Stimulated activated CD8-positive, alpha-beta memory T cell treated with anti-CD3 and anti-CD28 coated beads, Interleukin-15, amount 100 ng/mL, for 4 hours (primary cell): ENCODE data around the gene IQCB1.
"Not testable (repeated sequence)": the region's sequence is repeated elsewhere in the genome, so short reads cannot be mapped to it uniquely, and the experiment has no call there.

ENCODE experiments used
- DNase-seq, 2 donors: peaks; one replicate each; pipeline ENCODE4 v3.0.0-alpha.2; 2020; ENCODE audit warnings: low read depth in 2 of 2

IQCB1 gene, protein sequence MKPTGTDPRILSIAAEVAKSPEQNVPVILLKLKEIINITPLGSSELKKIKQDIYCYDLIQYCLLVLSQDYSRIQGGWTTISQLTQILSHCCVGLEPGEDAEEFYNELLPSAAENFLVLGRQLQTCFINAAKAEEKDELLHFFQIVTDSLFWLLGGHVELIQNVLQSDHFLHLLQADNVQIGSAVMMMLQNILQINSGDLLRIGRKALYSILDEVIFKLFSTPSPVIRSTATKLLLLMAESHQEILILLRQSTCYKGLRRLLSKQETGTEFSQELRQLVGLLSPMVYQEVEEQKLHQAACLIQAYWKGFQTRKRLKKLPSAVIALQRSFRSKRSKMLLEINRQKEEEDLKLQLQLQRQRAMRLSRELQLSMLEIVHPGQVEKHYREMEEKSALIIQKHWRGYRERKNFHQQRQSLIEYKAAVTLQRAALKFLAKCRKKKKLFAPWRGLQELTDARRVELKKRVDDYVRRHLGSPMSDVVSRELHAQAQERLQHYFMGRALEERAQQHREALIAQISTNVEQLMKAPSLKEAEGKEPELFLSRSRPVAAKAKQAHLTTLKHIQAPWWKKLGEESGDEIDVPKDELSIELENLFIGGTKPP

DNA sequence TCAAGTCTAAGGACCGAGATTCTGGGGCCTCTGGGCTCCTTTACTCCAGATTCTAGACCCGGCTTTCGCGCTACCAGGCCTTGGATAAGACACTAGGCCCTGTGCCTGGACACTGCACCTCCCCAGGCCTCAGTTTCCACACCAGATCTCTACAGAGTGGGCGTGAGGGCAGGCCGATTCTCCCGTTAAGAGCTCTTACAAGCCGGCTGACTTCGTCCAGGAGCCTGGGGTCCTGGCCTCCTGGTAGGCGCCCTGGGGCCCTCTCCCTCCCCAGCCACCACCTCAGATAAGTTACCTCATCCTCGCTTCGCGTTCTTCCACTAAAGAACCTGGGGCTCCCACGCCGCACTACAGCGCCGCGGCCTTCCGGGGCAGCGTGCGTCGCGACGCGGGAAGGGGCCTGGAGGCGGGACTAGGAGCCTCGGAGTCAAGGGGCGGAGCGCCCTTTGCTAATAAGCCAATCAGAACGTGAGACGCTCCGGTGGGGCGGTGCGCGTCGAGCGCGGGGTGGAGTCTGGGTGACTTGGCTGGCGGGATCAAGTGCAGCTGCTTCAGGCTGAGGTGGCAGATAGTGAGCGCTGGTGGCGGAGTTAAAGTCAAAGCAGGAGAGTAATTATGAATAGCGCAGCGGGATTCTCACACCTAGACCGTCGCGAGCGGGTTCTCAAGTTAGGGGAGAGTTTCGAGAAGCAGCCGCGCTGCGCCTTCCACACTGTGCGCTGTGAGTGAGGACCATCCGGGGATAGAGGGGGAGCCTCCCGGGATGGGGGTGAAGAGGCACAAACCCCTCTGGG, at the start of gene IQCB1, which contains the start of gene EAF2:
Gene IQCB1 (minus strand): TSS at position 390 of the 794 bp plus-strand sequence. CDS start 6,100 bp downstream, outside the sequence.
Gene EAF2 (plus strand): TSS at position 539 of the 794 bp plus-strand sequence. CDS start 77 bp downstream, at position 616.
- peak; percentile 88 for DNase-seq

DNA sequence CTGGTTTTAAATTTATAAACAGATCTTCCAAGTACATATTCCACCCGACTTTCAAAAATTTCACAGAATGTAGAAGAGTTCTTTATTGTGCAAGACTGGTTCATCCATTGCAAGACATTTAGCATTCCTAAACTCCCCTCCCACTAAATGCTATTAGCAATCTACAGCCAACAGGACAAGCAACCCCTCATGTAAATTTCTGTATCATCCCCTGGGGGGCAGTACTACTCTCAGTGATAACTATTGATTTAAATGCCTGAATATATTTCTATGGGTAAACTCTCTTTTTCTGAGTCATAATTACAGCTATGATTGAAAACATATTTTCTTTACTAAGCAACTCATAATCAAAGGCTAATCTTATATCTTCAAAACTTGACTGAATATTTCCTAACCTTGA, 48.6 kb upstream of the IQCB1 start:
- no peak for DNase-seq

DNA sequence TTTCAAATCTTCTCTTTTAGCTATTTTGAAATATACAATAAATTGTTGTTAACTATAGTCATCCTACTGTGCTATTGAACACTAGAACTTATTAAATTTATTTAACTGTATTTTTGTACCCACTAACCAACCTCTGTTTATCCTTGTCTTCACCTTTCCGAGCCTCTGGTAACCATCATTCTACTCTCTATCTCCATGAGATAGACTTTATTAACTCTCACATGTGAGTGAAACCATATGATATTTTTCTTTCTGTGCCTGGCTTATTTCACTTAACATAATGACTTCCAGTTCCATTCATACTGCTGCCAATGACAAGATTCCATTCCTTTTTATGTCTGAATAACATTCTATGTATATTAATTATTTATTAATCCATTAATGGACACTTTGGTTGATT, 43.6 kb upstream of the IQCB1 start:
- DNase-seq = no peak

DNA sequence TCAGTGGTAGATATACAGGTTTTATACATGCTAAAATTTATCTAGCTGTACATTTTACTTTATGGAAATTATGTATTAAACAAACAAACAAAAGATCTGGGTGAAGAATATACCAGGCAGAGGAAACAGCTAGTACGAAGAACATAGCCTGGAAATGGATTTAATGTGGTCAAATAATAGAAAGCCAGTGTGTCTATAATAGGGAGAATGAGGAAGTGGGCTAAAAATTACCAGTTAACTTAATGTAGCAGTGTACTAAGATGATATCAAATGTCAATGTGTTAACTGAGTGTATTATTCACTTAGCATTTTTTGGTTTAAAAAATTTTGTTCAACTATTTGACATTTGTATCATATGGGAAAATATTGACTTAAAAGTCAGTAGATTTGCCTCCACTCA, 36.6 kb upstream of the IQCB1 start:
- DNase-seq = no peak

DNA sequence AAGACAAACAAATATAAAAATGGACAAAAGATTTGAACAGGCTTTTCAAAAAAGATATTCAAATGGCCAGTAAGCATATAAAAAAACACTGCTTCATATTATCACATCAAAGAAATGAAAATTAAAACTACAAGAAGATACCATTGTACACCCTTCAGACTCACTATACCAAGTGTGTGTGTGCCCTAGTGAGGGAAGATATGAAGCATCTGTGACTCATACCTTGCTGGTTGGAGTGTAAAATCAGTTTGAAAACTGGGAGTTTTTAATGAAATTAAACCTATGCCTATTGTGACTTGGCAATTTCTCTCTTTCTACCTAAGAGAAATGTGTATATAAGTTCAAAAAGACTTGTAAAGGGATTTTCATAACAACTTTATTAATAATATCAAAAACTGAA, 35.9 kb upstream of the IQCB1 start:
- no peak for DNase-seq

DNA sequence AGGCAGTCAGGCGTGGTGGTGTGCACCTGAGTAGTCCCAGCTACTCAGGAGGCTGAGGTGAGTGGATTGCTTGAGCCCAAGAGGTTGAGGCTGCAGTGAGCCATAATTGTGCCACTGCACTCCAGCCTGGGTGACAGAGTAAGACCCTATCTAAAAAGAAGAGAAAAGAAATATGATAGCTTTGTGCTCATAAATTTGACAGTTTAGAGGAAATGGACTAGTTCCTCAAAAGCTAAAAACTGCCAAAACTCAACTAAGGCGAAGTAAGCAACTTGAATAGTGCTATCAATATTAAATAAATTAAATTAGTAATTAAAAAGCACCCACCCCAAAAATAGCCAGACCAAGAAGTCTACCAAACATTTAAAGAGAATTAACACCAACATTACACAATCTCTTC, 34.9 kb upstream of the IQCB1 start:
- DNase-seq = no peak

DNA sequence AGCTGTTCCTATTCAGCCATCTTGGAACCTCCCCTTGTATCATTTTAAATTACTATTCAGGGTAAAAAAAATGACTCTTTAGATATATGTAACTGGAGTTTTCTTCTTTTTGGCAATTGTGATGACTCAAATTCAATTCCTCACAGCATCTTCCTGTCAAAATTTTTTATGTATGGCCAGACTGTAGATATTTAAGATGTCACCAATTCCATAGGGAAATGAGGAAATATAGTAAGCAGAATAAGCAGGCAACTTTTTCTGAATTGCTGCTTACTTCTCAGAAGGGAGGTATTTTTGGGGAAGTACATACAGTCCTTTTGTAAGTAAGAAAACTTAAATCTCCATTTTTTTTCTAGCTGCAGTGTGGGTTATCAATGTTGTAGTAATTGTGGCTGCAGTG, 28.9 kb upstream of the IQCB1 start:
- DNase-seq = no peak

DNA sequence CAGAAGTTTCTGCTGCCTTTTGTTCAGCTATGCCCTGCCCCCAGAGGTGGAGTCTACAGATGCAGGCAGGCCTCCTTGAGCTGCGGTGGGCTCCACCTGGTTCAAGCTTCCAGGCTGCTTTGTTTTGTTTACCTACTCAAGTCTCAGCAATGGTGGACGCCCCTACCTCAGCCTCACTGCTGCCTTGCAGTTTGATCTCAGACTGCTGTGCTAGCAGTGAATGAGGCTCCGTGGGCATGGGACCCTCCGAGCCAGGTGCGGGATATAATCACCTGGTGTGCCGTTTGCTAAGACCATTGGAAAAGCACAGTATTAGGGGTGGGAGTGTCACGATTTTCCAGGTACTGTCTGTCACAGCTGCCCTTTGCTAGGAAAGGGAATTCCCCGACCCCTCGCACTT, 28.4 kb upstream of the IQCB1 start:
- DNase-seq = not testable (repeated sequence)

DNA sequence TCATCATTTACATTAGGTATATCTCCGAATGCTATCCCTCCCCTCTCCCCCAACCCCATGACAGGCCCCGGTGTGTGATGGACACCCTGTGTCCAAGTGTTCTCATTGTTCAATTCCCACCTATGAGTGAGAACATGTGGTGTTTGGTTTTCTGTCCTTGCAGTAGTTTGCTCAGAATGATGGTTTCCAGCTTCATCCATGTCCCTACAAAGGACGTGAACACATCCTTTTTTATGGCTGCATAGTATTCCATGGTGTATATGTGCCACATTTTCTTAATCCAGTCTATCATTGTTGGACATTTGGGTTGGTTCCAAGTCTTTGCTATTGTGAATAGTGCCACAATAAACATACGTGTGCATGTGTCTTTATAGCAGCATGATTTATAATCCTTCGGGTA, 22.9 kb upstream of the IQCB1 start:
- DNase-seq = not testable (repeated sequence)

DNA sequence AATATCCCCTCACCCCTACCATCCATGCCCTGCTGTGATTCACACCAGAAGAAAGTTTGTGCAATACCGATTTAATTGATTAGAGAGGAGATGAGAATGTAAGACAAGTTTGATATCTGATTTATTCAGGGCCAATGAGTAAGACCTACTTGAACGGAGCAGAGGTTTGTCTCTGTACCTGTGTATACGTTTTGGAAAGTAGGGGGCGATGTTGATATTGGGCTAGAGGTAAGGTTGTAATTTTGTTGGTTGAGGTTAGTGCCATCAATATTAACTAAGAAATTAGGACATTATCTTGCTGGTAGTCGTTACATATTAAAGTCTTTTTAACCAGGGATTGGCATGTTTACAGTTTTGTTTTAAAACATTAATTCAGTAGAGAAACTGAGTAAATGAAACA, 20.7 kb upstream of the IQCB1 start:
- DNase-seq = no peak

DNA sequence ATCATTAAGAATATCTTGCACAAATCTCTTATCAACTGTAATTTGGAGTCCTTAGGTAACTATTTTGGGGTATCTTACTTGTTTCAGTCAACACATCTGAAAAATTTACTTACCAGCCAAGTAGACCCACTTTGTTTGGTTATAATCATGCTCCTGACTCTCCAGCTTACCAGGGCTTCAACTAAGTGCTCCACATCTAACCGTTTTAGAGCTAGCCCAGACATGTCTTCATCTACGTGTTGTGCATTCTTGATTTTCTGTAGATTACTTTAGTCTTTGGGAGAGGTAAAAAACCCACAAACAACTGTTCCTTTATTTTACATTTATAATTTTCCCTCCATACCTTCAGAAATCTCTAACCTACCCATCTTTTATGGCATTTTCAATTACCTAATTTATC, 17.4 kb upstream of the IQCB1 start:
- no peak for DNase-seq

DNA sequence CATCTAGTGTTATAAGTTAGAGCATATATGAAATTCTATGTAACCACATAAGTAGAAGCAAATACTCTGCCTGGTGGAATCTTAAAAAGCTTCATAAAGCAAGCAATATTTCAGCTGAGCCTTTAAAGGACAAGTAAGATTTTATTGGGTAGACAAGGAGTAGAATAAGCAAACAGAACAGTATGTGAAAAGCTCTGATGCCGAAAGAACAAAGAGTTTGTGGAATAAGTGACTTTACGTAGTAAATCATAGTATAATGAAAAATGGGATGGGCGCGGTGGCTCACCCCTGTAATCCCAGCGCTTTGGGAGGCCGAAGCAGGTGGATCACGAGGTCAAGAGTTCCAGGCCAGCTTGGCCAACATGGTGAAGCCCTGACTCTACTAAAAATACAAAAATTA, 10.0 kb upstream of the IQCB1 start:
- DNase-seq = no peak

DNA sequence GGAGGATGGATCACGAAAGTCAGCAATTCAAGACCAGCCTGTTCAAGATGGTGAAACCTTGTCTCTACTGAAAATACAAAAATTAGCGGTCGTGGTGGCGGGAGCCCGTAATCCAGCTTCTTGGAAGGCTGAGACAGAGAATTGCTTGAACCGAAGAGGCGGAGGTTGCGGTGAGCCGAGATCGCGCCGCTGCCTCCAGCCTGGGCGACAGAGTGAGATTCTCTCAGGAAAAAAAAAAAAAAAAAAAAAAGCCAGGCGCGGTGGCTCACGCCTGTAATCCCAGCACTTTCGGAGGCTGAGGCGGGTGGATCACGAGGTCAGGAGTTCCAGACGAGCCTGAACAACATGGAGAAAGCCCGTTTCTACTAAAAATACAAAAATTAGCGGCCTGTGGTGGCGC, 5.1 kb upstream of the IQCB1 start:
- no peak for DNase-seq

DNA sequence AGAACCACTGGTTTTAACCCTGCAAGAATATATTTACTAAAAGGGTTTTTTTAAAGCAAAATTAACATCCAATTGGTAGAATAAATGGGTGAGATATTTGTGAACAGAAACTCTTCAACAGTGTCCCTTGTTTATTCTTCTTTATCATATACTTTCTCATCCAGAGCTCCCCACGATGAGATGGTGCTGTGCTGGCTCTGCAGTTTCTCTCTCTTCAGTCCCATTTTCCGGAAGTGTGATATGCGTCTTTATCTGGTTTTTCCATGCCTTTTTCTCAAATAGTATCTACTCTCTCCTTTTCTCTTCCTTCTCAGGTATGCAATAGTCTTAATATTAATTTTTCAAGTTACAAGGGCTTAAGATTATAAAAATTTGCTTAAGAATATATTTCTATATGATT, 1.6 kb upstream of the IQCB1 start:
- DNase-seq = no peak

DNA sequence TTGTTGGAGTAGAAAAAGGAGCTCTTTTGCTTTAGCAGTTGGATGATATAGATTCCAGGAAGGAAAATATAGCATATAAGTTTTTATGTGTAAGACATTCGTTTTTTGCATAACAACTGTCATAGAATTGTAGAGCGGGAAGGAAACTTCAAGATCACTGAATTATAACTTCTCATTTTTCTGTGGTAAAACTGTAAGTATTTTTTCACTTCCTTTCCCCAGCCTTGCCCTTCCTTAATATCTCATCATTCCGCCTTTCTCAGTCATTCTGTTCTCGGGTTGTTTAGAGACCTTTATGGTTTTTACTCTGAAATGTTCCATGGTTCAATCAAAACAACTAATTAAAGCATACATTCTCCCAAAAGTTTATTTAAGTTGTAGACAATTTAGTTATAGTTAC, 1.2 kb upstream of the IQCB1 start:
- DNase-seq = no peak

DNA sequence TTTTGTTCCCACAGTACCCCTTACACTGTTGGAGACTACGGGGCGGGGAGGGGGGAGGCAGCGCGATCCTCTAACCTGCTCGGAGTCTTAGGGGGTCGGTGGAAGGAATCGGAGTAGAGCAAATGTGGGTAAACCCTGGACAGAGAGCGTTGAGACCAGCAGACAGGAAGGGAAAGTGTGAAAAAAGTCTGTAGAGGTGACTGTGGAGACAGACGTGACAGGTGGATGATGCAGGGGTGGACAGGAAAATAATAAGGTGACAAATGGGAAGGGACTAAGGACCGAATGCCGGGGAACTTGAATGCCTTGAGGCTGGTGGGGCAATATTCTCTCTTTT, 573 bp upstream of the IQCB1 start:
- DNase-seq = no peak

DNA sequence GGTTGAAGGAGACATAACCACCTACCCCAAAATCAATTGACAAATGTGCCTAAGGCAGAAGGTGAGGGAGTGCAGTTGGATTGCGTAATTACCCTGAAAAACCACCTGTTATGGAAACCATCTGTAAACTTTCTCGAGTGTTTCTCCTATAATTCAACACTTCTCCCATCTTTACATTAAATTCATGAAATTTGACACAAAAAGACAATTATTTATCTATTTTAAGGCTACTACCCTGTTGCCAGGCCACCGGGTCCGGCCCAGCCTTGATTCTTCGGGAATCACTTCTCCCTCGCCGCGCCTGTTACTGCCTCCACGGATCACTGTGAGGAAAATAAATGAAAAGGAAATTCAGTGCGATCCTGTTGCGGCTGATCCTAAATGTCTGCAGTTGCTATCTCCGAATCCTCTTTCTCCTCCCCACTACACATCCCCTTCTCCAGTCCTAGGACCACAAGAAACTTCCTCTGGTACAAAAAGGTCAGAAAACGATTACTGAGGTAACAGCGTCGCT, 646 bp downstream of the IQCB1 start:
- no peak for DNase-seq

DNA sequence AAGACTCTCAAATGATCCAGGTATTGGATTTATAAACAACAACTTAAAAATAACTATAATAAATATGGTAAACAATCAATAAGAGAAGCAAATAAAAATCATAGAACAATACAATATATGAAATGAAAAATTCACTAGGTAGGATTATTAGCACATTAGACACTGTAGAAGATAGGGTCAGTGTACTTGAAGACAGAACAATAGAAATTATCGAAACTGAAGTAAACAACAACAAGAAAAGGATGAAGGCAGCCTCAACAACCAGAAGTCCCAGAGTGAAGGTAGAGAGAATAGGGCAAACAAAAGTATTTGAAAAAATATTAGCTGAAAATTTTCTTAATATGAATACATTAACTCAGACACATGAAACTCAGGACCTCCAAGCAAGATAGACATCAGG, 11.9 kb downstream of the IQCB1 start:
- no peak for DNase-seq

DNA sequence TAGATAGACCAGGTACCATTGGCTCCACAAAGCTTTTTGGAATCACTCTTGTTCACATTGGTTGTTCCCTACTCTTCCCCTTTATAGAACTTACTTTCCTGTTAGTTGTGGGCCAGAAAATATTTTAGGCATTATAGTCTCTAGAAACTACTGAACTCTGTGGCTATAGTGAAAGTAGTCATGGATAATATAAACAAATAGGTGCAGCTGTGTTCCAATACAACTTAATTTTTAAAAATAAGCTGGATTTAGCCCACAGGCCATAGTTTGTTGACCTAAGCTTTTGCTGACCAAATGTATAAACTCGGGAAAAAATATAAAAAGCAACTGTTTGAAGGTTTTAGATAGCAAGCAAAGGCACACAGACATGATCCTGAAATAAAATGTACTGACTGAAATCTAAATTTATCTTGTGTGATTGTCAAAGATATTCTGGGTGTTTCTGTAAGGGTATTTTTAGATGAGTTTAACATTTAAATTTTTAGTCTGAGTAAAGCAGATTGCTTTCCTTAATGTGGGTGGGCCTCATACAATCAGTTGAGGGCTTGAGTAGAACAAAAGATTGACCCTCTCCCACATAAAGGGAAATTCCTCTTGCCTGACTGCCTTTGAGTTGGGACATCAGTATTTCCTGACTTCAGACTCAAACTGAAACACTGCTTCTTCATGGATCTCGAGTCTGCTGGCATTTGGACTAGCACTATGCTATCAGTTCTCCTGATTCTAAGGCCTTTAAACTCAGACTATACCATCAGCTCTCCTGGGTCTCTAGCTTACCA, 13.2 kb downstream of the IQCB1 start:
- no peak for DNase-seq

DNA sequence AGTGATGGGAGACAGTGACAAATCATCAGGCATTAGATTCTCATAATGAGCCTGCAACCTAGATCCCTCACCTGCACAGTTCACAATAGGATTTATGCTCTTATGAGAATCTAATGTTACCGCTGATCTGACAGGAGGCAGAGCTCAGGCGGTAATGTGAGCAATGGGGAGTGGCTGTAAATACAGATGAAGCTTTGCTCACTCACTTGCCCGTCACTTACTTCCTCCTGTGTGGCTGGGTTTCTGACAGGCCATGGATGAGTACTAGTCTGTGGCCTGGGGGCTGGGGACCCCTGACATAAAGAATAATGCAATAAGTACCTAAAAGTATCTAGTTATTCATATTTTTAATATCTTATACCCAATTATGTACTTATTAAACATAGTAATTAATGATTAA, 15.6 kb downstream of the IQCB1 start:
- no peak for DNase-seq

DNA sequence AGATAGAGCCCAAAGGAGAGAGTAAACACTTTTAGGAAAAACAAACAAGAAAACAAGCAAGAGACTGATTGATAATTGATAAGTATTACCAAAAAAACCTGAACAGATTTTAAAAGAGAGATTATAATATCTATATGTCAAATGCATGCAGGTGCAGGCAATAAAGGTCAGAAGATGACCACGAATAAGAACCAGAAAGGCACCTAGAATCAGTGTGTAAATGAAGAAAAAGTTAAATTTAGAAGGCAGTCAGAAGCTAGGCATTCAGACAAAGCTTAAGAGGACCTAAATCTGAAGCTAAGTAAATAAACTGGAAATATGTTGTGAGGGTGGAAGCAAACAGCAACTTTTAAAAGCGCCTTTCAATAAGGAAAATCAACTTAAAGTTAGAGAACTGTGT, 16.3 kb downstream of the IQCB1 start:
- DNase-seq = no peak

DNA sequence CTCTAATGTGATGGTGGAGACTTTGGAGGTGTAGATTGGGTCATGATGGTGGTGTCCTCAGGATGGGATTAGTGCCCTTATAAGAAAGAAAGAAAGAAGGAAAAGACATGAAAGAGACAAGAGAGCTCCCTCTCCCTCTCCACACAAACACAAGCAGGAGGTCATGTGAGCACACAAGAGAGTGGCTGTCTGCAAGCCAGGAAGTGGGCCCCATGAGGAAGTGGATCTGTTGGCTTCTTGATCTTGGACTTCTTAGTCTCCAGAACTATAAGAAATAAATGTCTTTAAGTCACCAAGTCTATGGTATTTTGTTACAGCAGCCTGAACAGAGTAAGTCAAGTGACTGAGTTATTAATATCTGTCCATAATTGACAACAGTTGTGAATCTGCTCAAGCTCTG, 17.1 kb downstream of the IQCB1 start:
- DNase-seq = no peak
